ENCODE data around the gene ANKS1A.

Gene ANKS1A

GRCh38 chr6:35015996-35016395, 126.9 kb downstream of the ANKS1A start:
- Histone ChIP-seq H3K36me3 (ENCODE audit: insufficient read depth, insufficient read length, low read length) (peaks cover 15% of the 10 kb centered on the region), H3K4me3 (ENCODE audit: insufficient read length, low read depth) (no peak overlapping the region), H3K9me3 (ENCODE audit: insufficient read depth, low read length) (no peaks in the 10 kb centered on the region), H3K27me3 (ENCODE audit: insufficient read depth, insufficient read length) (no peaks in the 10 kb centered on the region), H3K9ac (ENCODE audit: insufficient read length, low read depth) (no peak overlapping the region), H3K4me1 (ENCODE audit: insufficient read depth, insufficient read length) (peaks cover 4% of the 10 kb centered on the region)
- no peak for DNase-seq (ENCODE audit: low read depth, low spot score)
- no peak for TF ChIP-seq ZNF274 (IDR thresholded peaks at IDR 0.05; ENCODE audit: low read depth, low read length)
- TF ChIP-seq YY1 (IDR thresholded peaks at IDR 0.05; ENCODE audit: insufficient read depth, insufficient read length), result no peak
- TF ChIP-seq SUZ12 (IDR thresholded peaks at IDR 0.05; ENCODE audit: extremely low read depth, insufficient read depth, insufficient read length), result no peak

- DNase-seq (ENCODE audit: low read depth, low spot score), result no peak
- no peak overlapping the region for H3K4me3 ChIP-seq (ENCODE audit: insufficient read length, low read depth)
- H3K27me3 ChIP-seq (ENCODE audit: insufficient read depth, insufficient read length), result no peaks in the 10 kb centered on the region
- TF ChIP-seq YY1 (IDR thresholded peaks at IDR 0.05; ENCODE audit: insufficient read depth, insufficient read length), result no peak
- TF ChIP-seq SUZ12 (IDR thresholded peaks at IDR 0.05; ENCODE audit: extremely low read depth, insufficient read depth, insufficient read length), result no peak
- TF ChIP-seq ZNF274 (IDR thresholded peaks at IDR 0.05; ENCODE audit: low read depth, low read length), result no peak
- H3K9ac ChIP-seq (ENCODE audit: insufficient read length, low read depth), result no peak overlapping the region
- peaks cover 4% of the 10 kb centered on the region for H3K4me1 ChIP-seq (ENCODE audit: insufficient read depth, insufficient read length)
- no peaks in the 10 kb centered on the region for H3K9me3 ChIP-seq (ENCODE audit: insufficient read depth, low read length)
- peaks cover 18% of the 10 kb centered on the region for H3K36me3 ChIP-seq (ENCODE audit: insufficient read depth, insufficient read length, low read length)
Observed at GRCh38 chr6:35016502-35017321, 127.7 kb downstream of the ANKS1A start.

- Histone ChIP-seq H3K4me1 (ENCODE audit: insufficient read depth, insufficient read length) (peaks cover 4% of the 10 kb centered on the region), H3K9ac (ENCODE audit: insufficient read length, low read depth) (peak overlapping the region; percentile 21), H3K27me3 (ENCODE audit: insufficient read depth, insufficient read length) (no peaks in the 10 kb centered on the region), H3K9me3 (ENCODE audit: insufficient read depth, low read length) (no peaks in the 10 kb centered on the region), H3K36me3 (ENCODE audit: insufficient read depth, insufficient read length, low read length) (peaks cover 18% of the 10 kb centered on the region), H3K4me3 (ENCODE audit: insufficient read length, low read depth) (no peak overlapping the region)
- no peak for TF ChIP-seq ZNF274 (IDR thresholded peaks at IDR 0.05; ENCODE audit: low read depth, low read length)
- no peak for TF ChIP-seq YY1 (IDR thresholded peaks at IDR 0.05; ENCODE audit: insufficient read depth, insufficient read length)
- no peak for TF ChIP-seq SUZ12 (IDR thresholded peaks at IDR 0.05; ENCODE audit: extremely low read depth, insufficient read depth, insufficient read length)
- no peak for DNase-seq (ENCODE audit: low read depth, low spot score)
Observed at GRCh38 chr6:35017411-35018181, 128.5 kb downstream of the ANKS1A start.

GRCh38 chr6:35018182-35018519, 129.1 kb downstream of the ANKS1A start:
- no peaks in the 10 kb centered on the region for H3K9me3 ChIP-seq (ENCODE audit: insufficient read depth, low read length)
- H3K4me3 ChIP-seq (ENCODE audit: insufficient read length, low read depth), result no peak overlapping the region
- no peak for DNase-seq (ENCODE audit: low read depth, low spot score)
- peaks cover 18% of the 10 kb centered on the region for H3K36me3 ChIP-seq (ENCODE audit: insufficient read depth, insufficient read length, low read length)
- peaks cover 4% of the 10 kb centered on the region for H3K4me1 ChIP-seq (ENCODE audit: insufficient read depth, insufficient read length)
- H3K27me3 ChIP-seq (ENCODE audit: insufficient read depth, insufficient read length), result no peaks in the 10 kb centered on the region
- TF ChIP-seq SUZ12 (IDR thresholded peaks at IDR 0.05; ENCODE audit: extremely low read depth, insufficient read depth, insufficient read length), result no peak
- TF ChIP-seq ZNF274 (IDR thresholded peaks at IDR 0.05; ENCODE audit: low read depth, low read length), result no peak
- TF ChIP-seq YY1 (IDR thresholded peaks at IDR 0.05; ENCODE audit: insufficient read depth, insufficient read length), result no peak
- no peak overlapping the region for H3K9ac ChIP-seq (ENCODE audit: insufficient read length, low read depth)

GRCh38 chr6:35018746-35019145, 129.7 kb downstream of the ANKS1A start:
- H3K4me3 ChIP-seq (ENCODE audit: insufficient read length, low read depth), result no peak overlapping the region
- H3K36me3 ChIP-seq (ENCODE audit: insufficient read depth, insufficient read length, low read length), result peaks cover 18% of the 10 kb centered on the region
- no peaks in the 10 kb centered on the region for H3K27me3 ChIP-seq (ENCODE audit: insufficient read depth, insufficient read length)
- H3K9ac ChIP-seq (ENCODE audit: insufficient read length, low read depth), result no peak overlapping the region
- TF ChIP-seq ZNF274 (IDR thresholded peaks at IDR 0.05; ENCODE audit: low read depth, low read length) (no peak), SUZ12 (IDR thresholded peaks at IDR 0.05; ENCODE audit: extremely low read depth, insufficient read depth, insufficient read length) (no peak), YY1 (IDR thresholded peaks at IDR 0.05; ENCODE audit: insufficient read depth, insufficient read length) (no peak)
- no peak for DNase-seq (ENCODE audit: low read depth, low spot score)
- H3K9me3 ChIP-seq (ENCODE audit: insufficient read depth, low read length), result no peaks in the 10 kb centered on the region
- peaks cover 4% of the 10 kb centered on the region for H3K4me1 ChIP-seq (ENCODE audit: insufficient read depth, insufficient read length)

GRCh38 chr6:35019171-35019570, 130.1 kb downstream of the ANKS1A start:
- H3K9ac ChIP-seq (ENCODE audit: insufficient read length, low read depth), result no peak overlapping the region
- TF ChIP-seq SUZ12 (IDR thresholded peaks at IDR 0.05; ENCODE audit: extremely low read depth, insufficient read depth, insufficient read length) (no peak), ZNF274 (IDR thresholded peaks at IDR 0.05; ENCODE audit: low read depth, low read length) (no peak), YY1 (IDR thresholded peaks at IDR 0.05; ENCODE audit: insufficient read depth, insufficient read length) (no peak)
- peaks cover 18% of the 10 kb centered on the region for H3K36me3 ChIP-seq (ENCODE audit: insufficient read depth, insufficient read length, low read length)
- peaks cover 4% of the 10 kb centered on the region for H3K4me1 ChIP-seq (ENCODE audit: insufficient read depth, insufficient read length)
- H3K9me3 ChIP-seq (ENCODE audit: insufficient read depth, low read length), result no peaks in the 10 kb centered on the region
- no peak for DNase-seq (ENCODE audit: low read depth, low spot score)
- H3K27me3 ChIP-seq (ENCODE audit: insufficient read depth, insufficient read length), result no peaks in the 10 kb centered on the region
- no peak overlapping the region for H3K4me3 ChIP-seq (ENCODE audit: insufficient read length, low read depth)

GRCh38 chr6:35019831-35020230, 130.8 kb downstream of the ANKS1A start:
- H3K9ac ChIP-seq (ENCODE audit: insufficient read length, low read depth), result no peak overlapping the region
- H3K4me3 ChIP-seq (ENCODE audit: insufficient read length, low read depth), result no peak overlapping the region
- H3K36me3 ChIP-seq (ENCODE audit: insufficient read depth, insufficient read length, low read length), result peaks cover 18% of the 10 kb centered on the region
- no peaks in the 10 kb centered on the region for H3K27me3 ChIP-seq (ENCODE audit: insufficient read depth, insufficient read length)
- DNase-seq (ENCODE audit: low read depth, low spot score), result no peak
- TF ChIP-seq YY1 (IDR thresholded peaks at IDR 0.05; ENCODE audit: insufficient read depth, insufficient read length) (no peak), SUZ12 (IDR thresholded peaks at IDR 0.05; ENCODE audit: extremely low read depth, insufficient read depth, insufficient read length) (no peak), ZNF274 (IDR thresholded peaks at IDR 0.05; ENCODE audit: low read depth, low read length) (no peak)
- H3K9me3 ChIP-seq (ENCODE audit: insufficient read depth, low read length), result no peaks in the 10 kb centered on the region
- H3K4me1 ChIP-seq (ENCODE audit: insufficient read depth, insufficient read length), result peaks cover 4% of the 10 kb centered on the region
